Uterus (tissue), 2 donors: ENCODE data around the gene PTPRE.

Source experiments
- CTCF ChIP-seq, 4 experiments: fragments of 200-600 bp in 2 of 4; fragments of 450-650 bp in 2 of 4; sonication (generic) in 2 of 4; IDR thresholded peaks; one replicate each; pipeline ENCODE4 v1.5.1; 2016 to 2019; ENCODE audit warnings: antibody characterized with exemption in 4 of 4, mild to moderate bottlenecking in 2 of 4, moderate library complexity in 1 of 4
- POLR2A ChIP-seq, 2 donors: fragments of 450-650 bp; IDR thresholded peaks; one replicate each; pipeline ENCODE4 v1.6.1; 2016; ENCODE audit warnings: antibody characterized with exemption in 2 of 2, mild to moderate bottlenecking in 1 of 2, moderate library complexity in 1 of 2

GRCh38 chr10:127871631-127872010 is 35.3 kb upstream of the PTPRE start:
- TF ChIP-seq POLR2A (IDR thresholded peaks at IDR 0.05) (no peak), CTCF (IDR thresholded peaks at IDR 0.05) (no peak)
